Activated CD8-positive, alpha-beta T cell treated with anti-CD3 and anti-CD28 coated beads, Interleukin-2, amount 10 ng/mL, durations not matched to agents 7 days and 5 days (primary cell): ENCODE measurements around the gene DEPDC5. TPM values are rescaled to one million over a fixed set of nuclear protein-coding genes. Genes with fewer than 3 reads are reported as not detected.
"Not testable (repeated sequence)": the region's sequence is repeated elsewhere in the genome, so short reads cannot be mapped to it uniquely, and the experiment has no call there.

Source experiments
- ATAC-seq: fragments of 150-1000 bp; cut with Tn5 transposase; one replicate; pipeline ENCODE4 v1.10.0; 2021; ENCODE audit warnings: moderate library complexity
- CTCF ChIA-PET: fragments of 350-600 bp; sonication (Branson Sonifier 250); formaldehyde crosslinking; loops from one replicate; lab custom pipeline; 2021; ENCODE audit warnings: antibody characterized with exemption; lab: Charles Lee
- POLR2A ChIA-PET: fragments of 350-600 bp; sonication (Branson Sonifier 250); formaldehyde crosslinking; loops from one replicate; lab custom pipeline; 2021; ENCODE audit warnings: antibody characterized with exemption; lab: Charles Lee
- DNase-seq: peaks from one replicate; pipeline ENCODE4 v3.0.0-alpha.2; 2020
- H3K27ac Mint-ChIP-seq: one replicate; pipeline ENCODE4 v1.8.0; 2021; ENCODE audit warnings: mild to moderate bottlenecking, mixed read lengths
- H3K27me3 Mint-ChIP-seq: one replicate; pipeline ENCODE4 v1.8.0; 2021; ENCODE audit warnings: low read depth, mixed read lengths
- H3K36me3 Mint-ChIP-seq: one replicate; pipeline ENCODE4 v1.8.0; 2021; ENCODE audit warnings: low read depth, mixed read lengths
- H3K4me1 Mint-ChIP-seq: one replicate; pipeline ENCODE4 v1.8.0; 2021; ENCODE audit warnings: low read depth, mixed read lengths
- H3K4me3 Mint-ChIP-seq: one replicate; pipeline ENCODE4 v1.8.0; 2021; ENCODE audit warnings: mild to moderate bottlenecking, mixed read lengths
- H3K9me3 Mint-ChIP-seq: one replicate; pipeline ENCODE4 v1.8.0; 2022; ENCODE audit warnings: mixed read lengths; ENCODE audit not compliant: insufficient read depth
- total RNA-seq, 2 experiments: library from RNA; stranded (reverse); gene quantifications; one replicate each; pipeline ENCODE4 v1.2.3, GENCODE V29; 2021

The DEPDC5 gene
- total RNA-seq, 2 experiments from 2014 or later = 43.5 to 45.6 TPM

DNA sequence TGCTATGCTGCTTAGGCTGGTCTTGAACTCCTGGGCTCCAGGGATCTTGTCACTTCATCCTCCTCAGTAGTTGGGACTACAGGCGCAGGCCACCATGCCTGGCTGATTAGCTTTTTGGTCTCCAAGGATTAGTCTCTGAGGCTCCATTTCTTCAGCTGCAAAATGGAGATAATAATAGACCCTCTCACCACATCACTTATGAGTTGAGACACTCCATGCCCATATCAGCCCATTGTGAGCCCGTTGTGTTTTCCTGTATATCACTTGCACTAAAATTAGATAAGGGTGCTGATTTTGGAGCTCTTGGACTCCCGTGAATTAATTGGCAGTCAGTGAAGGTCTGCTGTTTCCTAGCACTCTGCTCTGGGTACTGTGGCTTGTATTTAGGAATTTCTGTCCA is 36.0 kb downstream of the DEPDC5 start:
- Mint-ChIP-seq H3K4me1 (peaks cover 4% of the 10 kb centered on the region), H3K36me3 (peaks cover 27% of the 10 kb centered on the region), H3K27me3 (no peaks in the 10 kb centered on the region), H3K9me3 (no peaks in the 10 kb centered on the region), H3K27ac (no peak overlapping the region), H3K4me3 (no peak overlapping the region)
- no peak for DNase-seq
- ChIA-PET POLR2A (no interaction called here), CTCF (interaction anchor here (0.6 kb wide), 1 partner anchor 215 kb away, joined by 3 read pairs; no protein-coding TSS in a partner anchor)
- ATAC-seq = no peak

DNA sequence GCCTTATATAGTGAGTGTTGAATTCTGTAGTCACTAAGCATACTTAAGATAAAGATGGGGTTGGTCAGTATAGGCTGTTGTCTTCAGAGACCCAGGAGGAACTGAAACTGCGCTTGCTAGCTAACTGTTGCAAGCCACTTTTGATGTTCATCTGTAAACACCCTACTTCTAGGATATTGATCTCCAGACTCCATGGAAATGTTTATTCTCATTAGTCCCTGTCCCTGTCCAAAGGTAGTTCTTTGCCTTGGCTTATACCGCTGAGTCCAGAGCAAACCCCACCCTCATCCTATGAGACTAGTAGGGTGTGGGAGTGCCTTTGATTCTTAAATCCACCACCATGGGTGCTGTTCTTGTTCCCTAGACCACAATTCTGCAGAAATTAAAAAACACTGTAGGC is 36.4 kb downstream of the DEPDC5 start:
- DNase-seq (no peak), ATAC-seq (no peak)
- H3K27me3 Mint-ChIP-seq = no peaks in the 10 kb centered on the region
- H3K4me1 Mint-ChIP-seq = peaks cover 4% of the 10 kb centered on the region
- CTCF ChIA-PET = interaction anchor here (0.6 kb wide), 1 partner anchor 216 kb away, joined by 3 read pairs; no protein-coding TSS in a partner anchor
- H3K27ac Mint-ChIP-seq = no peak overlapping the region
- H3K4me3 Mint-ChIP-seq = no peak overlapping the region
- POLR2A ChIA-PET = no interaction called here
- no peaks in the 10 kb centered on the region for H3K9me3 Mint-ChIP-seq
- peaks cover 22% of the 10 kb centered on the region for H3K36me3 Mint-ChIP-seq

DNA sequence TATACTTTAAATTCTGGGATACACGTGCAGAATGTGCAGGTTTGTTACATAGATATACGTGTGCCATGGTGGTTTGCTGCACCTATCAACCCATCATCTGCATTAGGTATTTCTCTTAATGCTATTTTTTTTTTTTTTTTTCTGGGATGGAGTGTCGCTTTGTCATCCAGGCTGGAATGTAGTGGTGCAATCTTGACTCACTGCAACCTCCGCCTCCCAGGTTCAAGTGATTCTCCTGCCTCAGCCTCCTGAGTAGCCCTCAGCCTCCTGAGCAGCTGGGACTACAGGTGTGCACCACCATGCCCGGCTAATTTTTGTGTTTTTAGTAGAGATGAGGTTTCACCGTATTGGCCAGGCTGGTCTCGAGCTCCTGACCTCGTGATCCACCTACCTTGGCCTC is 45.5 kb downstream of the DEPDC5 start:
- DNase-seq, H3K27ac Mint-ChIP-seq, CTCF ChIA-PET, H3K27me3 Mint-ChIP-seq, ATAC-seq, POLR2A ChIA-PET, H3K9me3 Mint-ChIP-seq, H3K4me1 Mint-ChIP-seq, H3K4me3 Mint-ChIP-seq: not testable (repeated sequence)
- peaks cover 39% of the 10 kb centered on the region for H3K36me3 Mint-ChIP-seq

DNA sequence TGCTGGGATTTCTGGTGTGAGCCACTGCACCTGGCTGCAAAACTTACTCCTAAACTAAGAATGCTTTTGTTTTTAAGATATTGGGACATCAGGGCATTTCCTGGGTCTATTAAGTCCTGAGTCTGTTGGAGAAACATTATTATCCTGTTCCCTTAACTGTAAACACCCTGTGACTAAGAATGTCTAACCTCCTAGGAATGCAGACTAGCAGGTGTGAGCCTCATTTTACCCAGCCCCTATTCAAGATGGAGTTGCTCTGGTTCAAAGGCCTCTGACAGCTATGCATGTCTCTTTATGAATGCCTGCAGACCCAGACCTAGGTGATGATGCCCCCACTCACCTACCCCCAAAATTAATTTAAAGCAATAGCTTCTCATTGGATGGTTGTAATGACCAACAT is 46.2 kb downstream of the DEPDC5 start:
- Mint-ChIP-seq H3K4me3 (no peak overlapping the region), H3K36me3 (peaks cover 43% of the 10 kb centered on the region), H3K27ac (no peak overlapping the region), H3K4me1 (no peaks in the 10 kb centered on the region), H3K9me3 (no peaks in the 10 kb centered on the region), H3K27me3 (no peaks in the 10 kb centered on the region)
- no peak for DNase-seq
- no peak for ATAC-seq
- CTCF ChIA-PET = no interaction called here
- POLR2A ChIA-PET = no interaction called here

GRCh38 chr22:31800861-31801260 is 47.0 kb downstream of the DEPDC5 start:
- H3K36me3 Mint-ChIP-seq = peaks cover 47% of the 10 kb centered on the region
- ATAC-seq, H3K4me3 Mint-ChIP-seq, H3K4me1 Mint-ChIP-seq, H3K9me3 Mint-ChIP-seq, H3K27ac Mint-ChIP-seq, H3K27me3 Mint-ChIP-seq, CTCF ChIA-PET, POLR2A ChIA-PET, DNase-seq: not testable (repeated sequence)

GRCh38 chr22:31802575-31802974 is 48.8 kb downstream of the DEPDC5 start:
- ATAC-seq = no peak
- Mint-ChIP-seq H3K36me3 (peaks cover 53% of the 10 kb centered on the region), H3K27ac (no peak overlapping the region), H3K4me1 (no peaks in the 10 kb centered on the region), H3K27me3 (no peaks in the 10 kb centered on the region), H3K9me3 (no peaks in the 10 kb centered on the region), H3K4me3 (no peak overlapping the region)
- POLR2A ChIA-PET = no interaction called here
- DNase-seq = no peak
- CTCF ChIA-PET = no interaction called here

DNA sequence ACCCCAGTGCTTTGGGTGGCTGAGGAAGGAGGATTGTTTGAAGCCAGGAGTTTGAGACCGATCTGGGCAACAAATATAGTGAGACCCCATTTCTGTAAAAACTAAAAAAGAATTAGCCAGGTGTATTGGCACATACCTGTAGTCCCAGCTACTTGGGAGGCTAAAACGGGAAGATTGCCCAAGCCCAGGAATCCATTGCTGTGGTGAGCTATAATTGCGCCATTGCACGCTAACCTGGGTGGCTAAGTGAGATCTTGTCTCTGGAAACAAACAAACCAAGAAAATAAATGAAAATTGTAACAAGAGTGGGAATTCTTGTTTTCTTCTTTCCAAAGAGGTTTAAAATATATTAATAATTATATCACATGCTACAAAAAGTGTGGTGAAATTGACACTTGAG is 52.9 kb downstream of the DEPDC5 start:
- Mint-ChIP-seq H3K9me3 (no peaks in the 10 kb centered on the region), H3K4me3 (no peak overlapping the region), H3K36me3 (peaks cover 60% of the 10 kb centered on the region), H3K27ac (no peak overlapping the region), H3K27me3 (no peaks in the 10 kb centered on the region), H3K4me1 (no peaks in the 10 kb centered on the region)
- ChIA-PET POLR2A (no interaction called here), CTCF (interaction anchor here (1.4 kb wide), 1 partner anchor 9 kb away, joined by 4 read pairs; no protein-coding TSS in a partner anchor)
- DNase-seq (no peak), ATAC-seq (no peak)

DNA sequence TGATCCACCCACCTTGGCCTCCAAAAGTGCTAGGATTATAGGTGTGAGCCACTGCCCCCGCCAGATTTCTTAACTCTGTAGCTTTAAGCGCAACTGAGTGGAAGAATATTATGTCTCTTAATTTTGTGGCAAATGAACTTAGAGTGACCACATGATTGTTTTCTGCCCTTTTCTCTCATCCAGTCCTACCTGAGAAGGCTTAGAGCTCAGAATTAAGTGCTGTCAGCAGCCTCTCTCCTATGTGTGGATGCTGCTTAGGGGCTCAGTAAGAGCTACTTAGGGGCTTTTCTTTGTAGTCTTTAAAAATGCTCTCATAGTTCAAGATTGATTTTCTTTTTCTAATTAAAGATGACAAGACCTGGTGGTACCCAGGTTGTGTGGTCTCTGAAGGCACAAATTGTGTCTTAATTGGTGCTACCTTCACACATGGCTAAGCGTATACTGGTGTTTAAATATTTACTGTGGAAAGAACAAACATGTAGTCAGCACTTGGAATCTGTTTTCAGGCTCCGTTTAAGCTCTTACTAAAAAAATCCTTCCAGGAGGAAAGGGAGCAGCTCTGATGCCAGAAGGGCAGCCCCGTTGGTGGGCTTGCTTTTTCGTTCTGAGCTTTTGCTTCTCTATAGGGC is 59.3 kb downstream of the DEPDC5 start:
- Mint-ChIP-seq H3K4me1 (peaks cover 3% of the 10 kb centered on the region), H3K36me3 (peaks cover 55% of the 10 kb centered on the region), H3K4me3 (no peak overlapping the region), H3K27ac (no peak overlapping the region), H3K9me3 (no peaks in the 10 kb centered on the region), H3K27me3 (no peaks in the 10 kb centered on the region)
- ChIA-PET POLR2A (interaction anchor here (0.5 kb wide), 1 partner anchor 138 kb away, joined by 3 read pairs; no protein-coding TSS in a partner anchor), CTCF (interaction anchor here (0.9 to 1.4 kb wide), 2 partner anchors 147 to 157 kb away, joined by 3 to 4 read pairs; no protein-coding TSS in a partner anchor)
- no peak for ATAC-seq
- DNase-seq = no peak

DNA sequence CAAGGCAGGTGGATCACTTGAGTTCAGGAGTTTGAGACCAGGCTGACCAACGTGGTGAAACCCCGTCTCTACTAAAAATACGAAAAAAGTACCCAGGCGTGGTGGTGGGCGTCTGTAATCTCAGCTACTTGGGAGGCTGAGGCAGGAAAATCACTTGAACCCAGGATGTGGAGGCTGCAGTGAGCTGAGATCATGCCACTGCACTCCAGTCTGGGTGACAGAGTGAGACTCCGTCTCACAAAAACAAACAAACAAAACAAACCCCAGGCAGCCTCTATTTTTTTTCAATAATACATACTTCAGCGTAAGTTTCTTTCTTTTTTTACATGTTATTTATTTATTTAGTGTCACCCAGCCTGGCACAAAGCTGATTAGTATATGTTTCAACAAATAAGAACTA is 60.1 kb downstream of the DEPDC5 start:
- Mint-ChIP-seq H3K36me3 (peaks cover 64% of the 10 kb centered on the region), H3K4me1 (peaks cover 11% of the 10 kb centered on the region)
- H3K4me3 Mint-ChIP-seq, H3K27ac Mint-ChIP-seq, DNase-seq, H3K27me3 Mint-ChIP-seq, CTCF ChIA-PET, ATAC-seq, H3K9me3 Mint-ChIP-seq, POLR2A ChIA-PET: not testable (repeated sequence)

DNA sequence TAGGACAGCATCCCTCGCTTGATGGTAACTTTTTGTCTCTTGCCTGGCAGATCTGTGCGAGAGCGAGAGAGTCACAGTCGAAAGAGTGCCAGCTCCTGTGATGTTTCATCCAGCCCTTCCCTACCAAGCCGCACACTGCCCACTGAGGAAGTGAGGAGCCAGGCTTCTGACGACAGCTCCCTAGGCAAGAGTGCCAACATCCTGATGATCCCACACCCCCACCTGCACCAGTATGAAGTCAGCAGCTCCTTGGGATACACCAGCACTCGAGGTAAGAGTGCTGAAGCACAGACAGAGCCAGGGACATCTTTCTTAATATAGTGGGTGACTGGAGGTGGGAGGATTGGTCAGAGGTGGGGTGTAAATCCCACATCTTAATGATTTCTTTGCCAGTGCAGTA is 61.1 kb downstream of the DEPDC5 start:
- Mint-ChIP-seq H3K4me1 (peaks cover 11% of the 10 kb centered on the region), H3K27ac (no peak overlapping the region), H3K4me3 (no peak overlapping the region), H3K36me3 (peaks cover 65% of the 10 kb centered on the region), H3K9me3 (no peaks in the 10 kb centered on the region), H3K27me3 (no peaks in the 10 kb centered on the region)
- DNase-seq = no peak
- ATAC-seq = no peak
- ChIA-PET POLR2A (no interaction called here), CTCF (no interaction called here)

DNA sequence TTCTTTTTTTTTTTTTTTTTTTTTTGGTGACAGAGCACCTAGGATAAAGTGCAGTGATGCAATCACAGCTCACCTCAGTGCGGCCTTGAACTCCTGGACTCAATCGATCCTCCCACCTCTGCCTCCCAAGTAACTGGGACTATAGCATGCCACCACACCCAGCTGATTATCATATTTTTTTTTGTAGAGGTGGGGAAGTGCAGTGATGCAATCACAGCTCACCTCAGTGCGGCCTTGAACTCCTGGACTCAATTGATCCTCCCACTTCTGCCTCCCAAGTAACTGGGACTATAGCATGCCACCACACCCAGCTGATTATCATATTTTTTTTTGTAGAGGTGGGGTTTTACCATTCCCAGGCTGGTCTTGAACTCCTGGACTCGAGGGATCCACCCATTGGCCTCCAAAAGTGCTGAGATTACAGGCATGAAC is 61.6 kb downstream of the DEPDC5 start:
- not testable (repeated sequence) for DNase-seq, H3K9me3 Mint-ChIP-seq
- CTCF ChIA-PET = interaction anchor here (1.8 kb wide), 1 partner anchor 9 kb away, joined by 4 read pairs; no protein-coding TSS in a partner anchor

DNA sequence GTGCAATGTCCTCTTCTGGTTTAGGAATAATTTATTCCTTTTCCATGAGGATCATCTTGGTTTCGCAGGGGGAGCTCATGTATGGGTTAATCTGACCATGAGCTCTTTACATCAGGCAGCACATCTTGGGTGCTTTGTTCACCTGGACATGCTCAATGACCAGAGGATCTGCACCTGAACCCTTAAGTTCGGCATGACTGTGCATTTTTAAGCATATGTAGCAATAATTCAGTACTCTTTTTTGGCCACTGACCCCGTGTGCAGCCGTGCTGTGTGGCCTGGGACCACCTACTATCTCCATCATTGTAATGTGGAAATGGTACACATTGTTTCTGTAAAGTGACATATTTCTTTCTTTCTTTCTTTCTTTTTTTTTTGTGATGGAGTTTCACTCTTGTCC is 62.9 kb downstream of the DEPDC5 start:
- Mint-ChIP-seq H3K36me3 (peaks cover 62% of the 10 kb centered on the region), H3K9me3 (no peaks in the 10 kb centered on the region), H3K27ac (no peak overlapping the region), H3K4me1 (peaks cover 11% of the 10 kb centered on the region), H3K27me3 (no peaks in the 10 kb centered on the region), H3K4me3 (no peak overlapping the region)
- no peak for ATAC-seq
- CTCF ChIA-PET = interaction anchor here (1.8 kb wide), 1 partner anchor 11 kb away, joined by 4 read pairs; no protein-coding TSS in a partner anchor
- POLR2A ChIA-PET = no interaction called here
- no peak for DNase-seq

More for the DNA sequence above, 61.6 kb downstream of the DEPDC5 start:
- ATAC-seq, POLR2A ChIA-PET, H3K27ac Mint-ChIP-seq, H3K4me3 Mint-ChIP-seq, H3K27me3 Mint-ChIP-seq: not testable (repeated sequence)
- Mint-ChIP-seq H3K36me3 (peaks cover 62% of the 10 kb centered on the region), H3K4me1 (peaks cover 11% of the 10 kb centered on the region)
